Mesenchymal stem cell (in vitro differentiated cells and primary cell): ENCODE measurements around the gene HOXA3.

Source experiments
- DNase-seq: peaks from one replicate; pipeline ENCODE4 v3.0.0-alpha.2; 2013
- H2AFZ ChIP-seq: one replicate; pipeline ENCODE4 v1.6.1; 2013; ENCODE audit warnings: low read depth, mild to moderate bottlenecking, control low read depth, inconsistent platforms, low read length, moderate library complexity
- H2AK5ac ChIP-seq: 2 replicates; pipeline ENCODE4 v1.6.1; 2013; ENCODE audit warnings: low read length, moderate library complexity, mild to moderate bottlenecking, inconsistent platforms; ENCODE audit not compliant: severe bottlenecking
- H2BK120ac ChIP-seq: one replicate; pipeline ENCODE4 v1.6.1; 2013; ENCODE audit warnings: low read depth, mild to moderate bottlenecking, inconsistent platforms, low read length, moderate library complexity
- H2BK12ac ChIP-seq, 2 experiments: one replicate each; pipeline ENCODE4 v1.6.1; 2013; ENCODE audit warnings: inconsistent platforms in 2 of 2, low read length in 2 of 2, mild to moderate bottlenecking in 2 of 2, moderate library complexity in 2 of 2, control low read depth in 1 of 2
- H2BK15ac ChIP-seq: one replicate; pipeline ENCODE4 v1.6.1; 2013; ENCODE audit warnings: mild to moderate bottlenecking, low read depth, inconsistent platforms; ENCODE audit not compliant: poor library complexity, severe bottlenecking
- H2BK5ac ChIP-seq: 2 replicates; pipeline ENCODE4 v1.6.1; 2013; ENCODE audit warnings: low read depth, mild to moderate bottlenecking, low read length, control low read depth, inconsistent platforms; ENCODE audit not compliant: poor library complexity, severe bottlenecking
- H3K14ac ChIP-seq, 2 experiments: one replicate each; pipeline ENCODE4 v1.6.1; 2013; ENCODE audit warnings: inconsistent platforms in 2 of 2, low read length in 2 of 2, control low read depth in 1 of 2, mild to moderate bottlenecking in 1 of 2, moderate library complexity in 1 of 2
- H3K18ac ChIP-seq, 2 experiments: one replicate each; pipeline ENCODE4 v1.6.1; 2013; ENCODE audit warnings: inconsistent platforms in 2 of 2, low read length in 2 of 2, control low read depth in 1 of 2, low read depth in 1 of 2, mild to moderate bottlenecking in 1 of 2
- H3K23ac ChIP-seq, 2 experiments: one replicate each; pipeline ENCODE4 v1.6.1; 2013; ENCODE audit warnings: inconsistent platforms in 2 of 2, low read length in 2 of 2, mild to moderate bottlenecking in 2 of 2, moderate library complexity in 2 of 2, control low read depth in 1 of 2
- H3K27ac ChIP-seq: 2 replicates; pipeline ENCODE4 v1.5.1; 2013; ENCODE audit warnings: mild to moderate bottlenecking, moderate library complexity, low read length, control low read depth, inconsistent platforms; ENCODE audit not compliant: poor library complexity, severe bottlenecking
- H3K27me3 ChIP-seq, 2 experiments: 2 replicates each; pipeline versions ENCODE4 v1.6.1 to v1.7.0; 2013; ENCODE audit warnings: low read length in 2 of 2, mild to moderate bottlenecking in 2 of 2, moderate library complexity in 2 of 2, control low read depth in 1 of 2, inconsistent platforms in 1 of 2; ENCODE audit not compliant: control insufficient read depth in 1 of 2, insufficient read depth in 1 of 2
- H3K36me3 ChIP-seq, 2 experiments: 2 replicates each; pipeline versions ENCODE4 v1.6.1 to v1.7.0; 2013; ENCODE audit warnings: low read length in 2 of 2, control low read depth in 1 of 2, inconsistent platforms in 1 of 2, low read depth in 1 of 2, mild to moderate bottlenecking in 1 of 2; ENCODE audit not compliant: insufficient read depth in 2 of 2, control insufficient read depth in 1 of 2
- H3K4ac ChIP-seq, 2 experiments: one replicate each; pipeline ENCODE4 v1.6.1; 2013; ENCODE audit warnings: inconsistent platforms in 2 of 2, low read length in 2 of 2, mild to moderate bottlenecking in 2 of 2, moderate library complexity in 2 of 2, control low read depth in 1 of 2, low read depth in 1 of 2
- H3K4me1 ChIP-seq: 2 replicates; pipeline ENCODE4 v1.6.1; 2013; ENCODE audit warnings: low read depth, low read length, control low read depth; ENCODE audit not compliant: control insufficient read depth, insufficient read depth
- H3K4me2 ChIP-seq: 2 replicates; pipeline ENCODE4 v1.6.1; 2013; ENCODE audit warnings: low read length, mild to moderate bottlenecking, inconsistent platforms; ENCODE audit not compliant: poor library complexity, severe bottlenecking
- H3K4me3 ChIP-seq, 2 experiments: 2 replicates each; pipeline versions ENCODE4 v1.5.1 to v1.7.0; 2013; ENCODE audit warnings: low read length in 2 of 2, mild to moderate bottlenecking in 2 of 2, control low read depth in 1 of 2, low read depth in 1 of 2; ENCODE audit not compliant: insufficient read depth in 1 of 2
- H3K79me1 ChIP-seq: replicated peaks from 2 replicates; pipeline ENCODE4 v1.6.1; 2013; ENCODE audit warnings: mild to moderate bottlenecking, control low read depth, low read length, inconsistent platforms; ENCODE audit not compliant: poor library complexity, severe bottlenecking
- H3K9ac ChIP-seq: 2 replicates; pipeline ENCODE4 v1.7.0; 2013; ENCODE audit warnings: mild to moderate bottlenecking, low read length, moderate library complexity
- H3K9me3 ChIP-seq: 2 replicates; pipeline ENCODE4 v1.7.0; 2013; ENCODE audit warnings: mild to moderate bottlenecking, low read length; ENCODE audit not compliant: control insufficient read depth
- H4K8ac ChIP-seq: one replicate; pipeline ENCODE4 v1.6.1; 2013; ENCODE audit warnings: inconsistent platforms, mild to moderate bottlenecking, low read length, moderate library complexity
- H4K91ac ChIP-seq: one replicate; pipeline ENCODE4 v1.6.1; 2013; ENCODE audit warnings: mild to moderate bottlenecking, low read length, inconsistent platforms
- WGBS: methylation state at CpG from one replicate; pipeline ENCODE4 v1.1.7; 2013; ENCODE audit warnings: mixed read lengths; 5-methylcytosine and 5-hydroxymethylcytosine counted together

Gene HOXA3

GRCh38 chr7:27160145-27160545 is 7.8 kb upstream of the HOXA3 start:
- no peak overlapping the region for H2AK5ac ChIP-seq
- peak overlapping the region; percentile 84 for H3K9ac ChIP-seq
- no peak overlapping the region for H2BK120ac ChIP-seq
- WGBS, result 71% methylated on average over 21 of the region's 23 CpGs
- no peak overlapping the region for H3K14ac ChIP-seq
- H3K4me1 ChIP-seq, result peaks cover 27% of the 10 kb centered on the region
- H3K23ac ChIP-seq, result no peak overlapping the region
- H2BK15ac ChIP-seq, result no peak overlapping the region
- H3K4ac ChIP-seq, result peak overlapping the region in 1 of 2 experiments; percentile 63
- H3K9me3 ChIP-seq, result no peaks in the 10 kb centered on the region
- H3K4me3 ChIP-seq, result peak overlapping the region in 1 of 2 experiments; percentile 82
- H3K4me2 ChIP-seq, result peak overlapping the region; percentile 94
- H3K18ac ChIP-seq, result no peak overlapping the region
- no peak overlapping the region for H4K8ac ChIP-seq
- H2BK5ac ChIP-seq, result no peak overlapping the region
- DNase-seq, result no peak
- H2BK12ac ChIP-seq, result no peak overlapping the region
- peaks cover 3% of the 10 kb centered on the region for H3K79me1 ChIP-seq
- peak overlapping the region; percentile 84 for H2AFZ ChIP-seq
- no peak overlapping the region for H3K27ac ChIP-seq
- H3K36me3 ChIP-seq, result peaks cover 15 to 34% of the 10 kb centered on the region in 2 experiments
- peaks cover 0 to 37% of the 10 kb centered on the region in 2 experiments for H3K27me3 ChIP-seq
- H4K91ac ChIP-seq, result no peak overlapping the region

DNA sequence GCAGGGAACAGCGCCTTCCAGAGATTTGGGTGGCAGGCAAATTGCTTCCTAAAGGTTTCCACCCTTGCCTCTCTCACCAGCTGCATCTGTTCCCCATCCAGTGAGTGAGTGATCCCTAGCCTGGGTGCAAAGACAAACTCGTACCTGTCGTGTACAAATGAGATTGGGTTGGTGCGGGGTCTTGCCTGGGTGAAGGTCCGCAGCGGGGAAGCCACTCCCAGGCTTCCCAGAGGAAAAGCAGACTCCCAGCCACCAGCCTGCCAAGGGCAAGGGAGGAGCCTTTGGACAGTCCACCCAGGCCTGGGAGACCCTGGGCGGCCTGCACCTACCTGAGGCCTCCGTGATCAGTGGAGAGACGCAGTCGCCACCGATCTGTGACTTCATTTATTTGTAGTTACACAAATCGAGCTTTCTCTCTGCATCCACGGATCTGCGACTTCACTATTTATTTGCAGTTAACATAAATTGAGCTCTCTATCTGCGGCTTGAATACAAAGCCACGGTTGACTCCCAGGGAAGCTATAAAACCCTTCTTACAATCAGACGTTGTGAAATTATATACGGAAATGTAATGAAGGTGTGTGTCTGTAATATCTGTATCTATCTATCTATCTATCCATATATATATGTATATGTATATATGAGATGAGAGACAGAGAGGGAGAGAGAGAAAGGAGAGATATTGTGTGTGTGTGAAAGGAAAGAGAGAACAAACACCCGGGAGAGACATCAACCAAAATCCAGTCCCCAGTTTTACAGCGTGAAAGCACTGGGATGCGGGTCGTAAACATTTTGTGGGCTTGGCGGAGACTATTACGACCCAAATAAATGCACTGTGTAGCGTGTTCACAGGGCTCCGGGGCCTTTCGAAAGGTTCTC is 7.1 kb upstream of the HOXA3 start:
- no peak overlapping the region for H3K27ac ChIP-seq
- H2BK15ac ChIP-seq, result no peak overlapping the region
- H2AFZ ChIP-seq, result no peak overlapping the region
- H3K4me3 ChIP-seq, result peak overlapping the region in 1 of 2 experiments; percentile 82
- H3K18ac ChIP-seq, result no peak overlapping the region
- H3K4me1 ChIP-seq, result peaks cover 24% of the 10 kb centered on the region
- H3K4ac ChIP-seq, result no peak overlapping the region
- peaks cover 15 to 32% of the 10 kb centered on the region in 2 experiments for H3K36me3 ChIP-seq
- peaks cover 0 to 43% of the 10 kb centered on the region in 2 experiments for H3K27me3 ChIP-seq
- no peak overlapping the region for H2BK12ac ChIP-seq
- 76% methylated on average over 25 of the region's 27 CpGs for WGBS
- no peak for DNase-seq
- H3K23ac ChIP-seq, result no peak overlapping the region
- H3K4me2 ChIP-seq, result no peak overlapping the region
- no peak overlapping the region for H3K14ac ChIP-seq
- peak overlapping the region; percentile 84 for H3K9ac ChIP-seq
- no peak overlapping the region for H2BK5ac ChIP-seq
- H3K9me3 ChIP-seq, result no peaks in the 10 kb centered on the region
- no peak overlapping the region for H2AK5ac ChIP-seq
- H3K79me1 ChIP-seq, result peaks cover 5% of the 10 kb centered on the region
- H4K8ac ChIP-seq, result no peak overlapping the region
- no peak overlapping the region for H2BK120ac ChIP-seq
- H4K91ac ChIP-seq, result no peak overlapping the region

GRCh38 chr7:27158436-27159265 is 6.3 kb upstream of the HOXA3 start:
- Histone ChIP-seq H2BK5ac (no peak overlapping the region), H3K27ac (no peak overlapping the region)

More at GRCh38 chr7:27158436-27159265, 6.3 kb upstream of the HOXA3 start:
- no peak for DNase-seq
- Histone ChIP-seq H3K4ac (no peak overlapping the region), H3K9me3 (no peaks in the 10 kb centered on the region), H4K91ac (no peak overlapping the region), H2BK120ac (no peak overlapping the region), H2BK12ac (no peak overlapping the region), H3K4me3 (no peak overlapping the region), H3K4me1 (peaks cover 22% of the 10 kb centered on the region), H3K23ac (no peak overlapping the region), H3K9ac (no peak overlapping the region), H3K36me3 (peaks cover 15 to 23% of the 10 kb centered on the region in 2 experiments), H3K4me2 (no peak overlapping the region), H3K79me1 (peaks cover 5% of the 10 kb centered on the region), H4K8ac (peak overlapping the region; percentile 8), H2AK5ac (no peak overlapping the region), H3K18ac (no peak overlapping the region), H3K27me3 (peaks cover 0 to 52% of the 10 kb centered on the region in 2 experiments), H2AFZ (no peak overlapping the region), H3K14ac (no peak overlapping the region), H2BK15ac (no peak overlapping the region)
- 77% methylated on average over 33 of the region's 35 CpGs for WGBS
